ENCODE measurements around the gene LMAN1. TPM values are rescaled to one million over a fixed set of nuclear protein-coding genes. Genes with fewer than 3 reads are reported as not detected.

Gene LMAN1
- total RNA-seq, 4 donors from 2014 or later: 30.2 to 200 (median 76.8) TPM

DNA sequence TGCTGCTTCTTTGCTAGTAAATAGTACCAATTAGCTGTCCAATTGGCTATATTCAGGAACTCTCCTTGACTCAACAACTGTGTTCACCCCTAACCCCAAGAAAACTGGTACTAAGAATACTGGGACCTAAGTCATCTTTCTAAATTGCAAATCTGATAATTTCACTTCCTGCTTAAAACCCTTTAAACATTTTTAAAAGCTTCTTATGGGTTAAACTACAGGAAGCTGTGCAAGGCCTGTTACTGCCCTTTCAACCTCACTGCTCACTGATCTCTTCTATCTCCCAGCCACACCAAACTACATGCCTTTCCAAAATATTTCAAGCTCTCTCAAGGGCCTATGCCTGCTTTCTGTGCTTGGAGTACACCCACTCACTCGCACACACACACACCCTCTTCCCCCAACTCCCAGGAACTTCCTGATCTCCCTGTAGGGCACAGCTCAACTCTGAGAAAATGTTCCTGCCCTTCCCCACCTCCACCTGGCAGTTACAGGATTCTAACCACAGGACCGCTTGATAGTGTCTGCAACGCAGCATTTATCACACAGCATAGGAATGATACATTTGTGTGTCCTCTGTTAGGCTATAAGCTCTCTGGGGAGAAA is 6.7 kb downstream of the LMAN1 start:
- Histone ChIP-seq H3K4me3 (no peak overlapping the region), H3K36me3 (peaks cover 0 to 2% of the 10 kb centered on the region in 2 donors), H3K9me3 (no peaks in the 10 kb centered on the region), H3K27ac (no peak overlapping the region), H3K27me3 (no peaks in the 10 kb centered on the region), H3K4me1 (no peaks in the 10 kb centered on the region)
- no peak for TF ChIP-seq CTCF (IDR thresholded peaks at IDR 0.05)
- no peak for TF ChIP-seq POLR2A (IDR thresholded peaks at IDR 0.05)
- DNase-seq: no peak
- intact Hi-C loops (cut with DNase I; ENCODE audit: low total_unique reads): no loop called here

DNA sequence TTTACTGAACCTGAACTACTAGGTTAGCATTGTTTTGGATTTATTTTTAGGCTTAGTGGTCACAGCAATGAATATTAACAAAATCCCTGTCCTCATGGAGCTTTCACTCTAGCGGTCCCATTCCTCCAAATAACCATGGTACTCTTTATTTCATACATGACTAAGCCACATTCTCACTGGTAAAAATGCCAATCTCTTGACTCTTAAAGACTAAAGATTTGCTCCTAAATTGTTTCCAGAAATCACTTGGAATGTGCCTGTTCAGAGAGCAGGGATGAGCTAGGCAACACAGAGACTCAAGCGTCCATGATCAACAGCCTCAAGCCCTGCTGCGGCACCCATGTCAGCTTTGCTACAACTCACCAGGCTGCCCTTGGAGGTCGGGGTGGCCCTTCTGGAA is 13.5 kb downstream of the LMAN1 start:
- Histone ChIP-seq H3K4me1 (no peaks in the 10 kb centered on the region), H3K4me3 (no peak overlapping the region), H3K9me3 (no peaks in the 10 kb centered on the region), H3K27ac (no peak overlapping the region), H3K27me3 (no peaks in the 10 kb centered on the region), H3K36me3 (no peaks in the 10 kb centered on the region)
- intact Hi-C loops (cut with DNase I; ENCODE audit: low total_unique reads): no loop called here
- no peak for TF ChIP-seq POLR2A (IDR thresholded peaks at IDR 0.05)
- TF ChIP-seq CTCF (IDR thresholded peaks at IDR 0.05): no peak
- no peak for DNase-seq

DNA sequence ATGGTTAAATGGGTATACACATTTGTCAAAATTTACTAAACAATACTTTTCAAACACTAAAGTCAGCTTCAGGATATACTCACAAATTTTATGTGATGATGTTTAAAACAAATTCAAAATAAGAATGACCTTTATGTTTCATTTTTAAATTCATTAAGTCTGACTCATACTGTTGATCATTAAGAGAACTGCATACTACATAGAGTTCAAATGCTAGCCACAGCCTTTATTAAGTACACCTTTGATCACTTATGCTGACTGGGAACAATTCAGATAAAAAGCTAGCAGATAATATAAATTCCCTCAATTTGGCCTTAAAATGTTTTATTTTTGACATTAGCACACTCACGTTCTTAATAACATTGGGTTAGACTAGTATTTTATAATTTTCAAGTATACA is 14.1 kb downstream of the LMAN1 start:
- no peak for DNase-seq
- no peak overlapping the region for H3K4me3 ChIP-seq
- no peaks in the 10 kb centered on the region for H3K9me3 ChIP-seq
- no peaks in the 10 kb centered on the region for H3K4me1 ChIP-seq
- no peaks in the 10 kb centered on the region for H3K27me3 ChIP-seq
- intact Hi-C loops (cut with DNase I; ENCODE audit: low total_unique reads): no loop called here
- no peaks in the 10 kb centered on the region for H3K36me3 ChIP-seq
- no peak overlapping the region for H3K27ac ChIP-seq
- TF ChIP-seq POLR2A (IDR thresholded peaks at IDR 0.05) (no peak), CTCF (IDR thresholded peaks at IDR 0.05) (no peak)

GRCh38 chr18:59343926-59344325 is 15.1 kb downstream of the LMAN1 start:
- DNase-seq: no peak
- H3K9me3 ChIP-seq: no peaks in the 10 kb centered on the region
- H3K4me3 ChIP-seq: no peak overlapping the region
- no peak overlapping the region for H3K27ac ChIP-seq
- H3K36me3 ChIP-seq: no peaks in the 10 kb centered on the region
- no peak for TF ChIP-seq CTCF (IDR thresholded peaks at IDR 0.05)
- no peak for TF ChIP-seq POLR2A (IDR thresholded peaks at IDR 0.05)
- intact Hi-C loops (cut with DNase I; ENCODE audit: low total_unique reads): no loop called here
- no peaks in the 10 kb centered on the region for H3K27me3 ChIP-seq
- no peaks in the 10 kb centered on the region for H3K4me1 ChIP-seq

DNA sequence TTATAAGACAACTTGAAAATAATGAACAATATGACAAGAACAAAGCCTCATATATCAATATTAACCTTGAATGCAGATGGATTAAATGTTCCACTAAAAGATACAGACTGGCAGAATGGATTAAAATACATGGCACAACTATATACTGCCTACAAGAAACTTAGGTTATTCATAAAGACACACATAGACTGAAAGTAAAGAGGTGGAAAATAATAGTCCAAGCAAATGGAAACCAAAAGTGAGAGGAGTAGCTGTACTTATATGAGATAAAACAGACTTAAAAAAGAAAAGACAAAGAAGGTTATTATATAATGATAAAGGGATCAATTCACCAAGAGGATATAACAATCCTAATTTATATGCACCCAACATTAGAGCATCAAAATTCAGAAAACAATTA is 18.2 kb downstream of the LMAN1 start:
- intact Hi-C loops (cut with DNase I; ENCODE audit: low total_unique reads): no loop called here
- TF ChIP-seq POLR2A (IDR thresholded peaks at IDR 0.05) (no peak), CTCF (IDR thresholded peaks at IDR 0.05) (no peak)
- no peak overlapping the region for H3K4me3 ChIP-seq
- H3K4me1 ChIP-seq: no peaks in the 10 kb centered on the region
- no peaks in the 10 kb centered on the region for H3K36me3 ChIP-seq
- H3K27me3 ChIP-seq: no peaks in the 10 kb centered on the region
- no peak for DNase-seq
- H3K9me3 ChIP-seq: no peaks in the 10 kb centered on the region
- H3K27ac ChIP-seq: no peak overlapping the region
